BLaER1 (cell line): ENCODE data around the gene ELFN2.
A peak's percentile ranks its signal among the peaks of the same experiment; 100 is the strongest.

Experiments used
- H3K27ac ChIP-seq: shearing (Covaris generic); formaldehyde crosslinking; 2 replicates; pipeline ENCODE4 v1.8.1; 2022
- H3K27me3 ChIP-seq: shearing (Covaris generic); formaldehyde crosslinking; 2 replicates; pipeline ENCODE4 v1.8.1; 2022
- H3K36me3 ChIP-seq: shearing (Covaris generic); formaldehyde crosslinking; 2 replicates; pipeline ENCODE4 v1.8.1; 2022
- H3K4me1 ChIP-seq: shearing (Covaris generic); formaldehyde crosslinking; 2 replicates; pipeline ENCODE4 v1.8.1; 2022
- H3K4me2 ChIP-seq: shearing (Covaris generic); formaldehyde crosslinking; 2 replicates; pipeline ENCODE4 v1.8.1; 2022
- H3K4me3 ChIP-seq: shearing (Covaris generic); formaldehyde crosslinking; 2 replicates; pipeline ENCODE4 v1.8.1; 2022
- H3K9ac ChIP-seq: shearing (Covaris generic); formaldehyde crosslinking; 2 replicates; pipeline ENCODE4 v1.8.1; 2022
- H3K9me3 ChIP-seq: shearing (Covaris generic); formaldehyde crosslinking; 2 replicates; pipeline ENCODE4 v1.8.1; 2022
- H4K20me1 ChIP-seq: shearing (Covaris generic); formaldehyde crosslinking; 2 replicates; pipeline ENCODE4 v1.8.1; 2022
- Cebpa-rat ChIP-seq: shearing (Covaris generic); IDR thresholded peaks from 2 replicates; pipeline ENCODE4 v1.8.1; 2022

ELFN2 gene

DNA sequence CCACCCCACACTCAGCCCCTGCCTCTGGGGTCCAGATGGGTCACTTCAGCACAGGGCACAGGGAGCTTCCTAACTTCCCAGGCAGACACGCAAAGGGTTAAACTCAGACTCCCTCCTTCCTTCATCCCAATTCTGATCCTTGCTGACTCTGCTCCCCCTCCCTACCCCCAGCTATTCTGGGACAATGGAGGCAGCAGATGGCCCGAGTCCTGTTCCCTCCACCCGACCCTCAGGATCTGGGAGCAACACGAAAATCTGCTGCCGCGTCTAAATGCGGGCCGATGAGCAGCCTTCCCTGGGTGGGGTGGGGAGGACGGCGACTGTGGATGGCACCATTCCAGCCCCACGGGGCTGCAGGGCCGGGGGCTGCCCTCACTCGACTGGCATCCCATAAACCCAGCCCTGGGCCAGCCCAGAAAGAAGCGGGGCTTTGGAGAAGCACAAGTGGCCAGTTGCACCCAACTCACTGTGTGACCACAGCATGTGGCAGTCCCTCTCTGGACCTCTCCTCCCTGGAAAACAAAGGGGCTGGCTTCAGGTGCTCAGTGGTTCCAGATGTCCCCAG, 40.2 kb upstream of the ELFN2 start:
- peaks cover 68% of the 10 kb centered on the region for H3K36me3 ChIP-seq
- no peak overlapping the region for H3K9ac ChIP-seq
- peaks cover 100% of the 10 kb centered on the region for H4K20me1 ChIP-seq
- no peak overlapping the region for H3K4me3 ChIP-seq
- TF ChIP-seq Cebpa-rat, result no peak
- no peak overlapping the region for H3K4me2 ChIP-seq
- H3K27me3 ChIP-seq, result no peaks in the 10 kb centered on the region
- no peak overlapping the region for H3K27ac ChIP-seq
- no peaks in the 10 kb centered on the region for H3K9me3 ChIP-seq
- H3K4me1 ChIP-seq, result peaks cover 33% of the 10 kb centered on the region

DNA sequence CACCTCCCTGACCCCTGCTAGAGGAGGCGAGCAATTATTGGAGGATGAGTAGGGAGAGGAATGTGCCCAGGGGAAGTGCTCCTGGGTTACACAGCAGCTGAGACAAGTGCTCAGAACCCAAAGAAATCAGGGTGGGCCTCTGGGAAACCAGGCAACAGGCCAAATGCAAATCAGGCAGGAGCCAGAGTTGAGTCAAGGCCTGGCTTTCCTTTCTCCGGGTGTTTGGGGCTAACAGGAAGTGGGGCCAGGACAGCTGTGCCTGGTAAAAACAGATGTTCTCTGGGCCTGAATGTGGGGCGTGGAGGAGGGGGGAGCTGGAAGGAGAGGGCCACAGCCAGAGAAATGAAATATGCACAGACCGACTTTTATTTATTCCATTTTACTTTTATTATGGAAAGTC, 36.9 kb upstream of the ELFN2 start:
- Histone ChIP-seq H4K20me1 (peaks cover 79% of the 10 kb centered on the region), H3K4me3 (no peak overlapping the region), H3K4me1 (peaks cover 33% of the 10 kb centered on the region), H3K9me3 (no peaks in the 10 kb centered on the region), H3K36me3 (peaks cover 42% of the 10 kb centered on the region), H3K27me3 (no peaks in the 10 kb centered on the region), H3K4me2 (peak overlapping the region; percentile 56), H3K27ac (no peak overlapping the region), H3K9ac (no peak overlapping the region)
- no peak for TF ChIP-seq Cebpa-rat

DNA sequence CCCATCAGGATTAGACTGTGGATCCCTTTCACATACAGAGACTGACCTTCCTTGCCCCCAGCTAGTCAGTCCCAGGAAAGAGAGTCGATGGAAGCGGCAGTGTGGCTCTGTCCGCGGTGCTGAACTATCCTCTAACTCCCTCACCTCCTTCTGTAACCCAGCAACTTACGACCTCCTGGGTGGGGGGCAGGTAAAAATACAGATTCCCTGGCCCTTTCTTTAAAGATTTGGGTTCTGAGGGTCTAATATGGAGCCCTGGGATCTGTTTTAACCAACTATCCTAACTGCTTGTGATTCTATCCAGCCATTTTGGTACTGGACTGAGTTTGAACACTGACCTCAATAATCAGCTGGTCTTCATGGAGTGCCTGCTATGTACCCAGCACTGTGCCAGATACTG, 35.7 kb upstream of the ELFN2 start:
- H3K27me3 ChIP-seq, result no peaks in the 10 kb centered on the region
- H3K9ac ChIP-seq, result no peak overlapping the region
- H4K20me1 ChIP-seq, result peaks cover 67% of the 10 kb centered on the region
- no peak overlapping the region for H3K27ac ChIP-seq
- H3K4me3 ChIP-seq, result no peak overlapping the region
- peaks cover 33% of the 10 kb centered on the region for H3K4me1 ChIP-seq
- H3K4me2 ChIP-seq, result no peak overlapping the region
- TF ChIP-seq Cebpa-rat, result no peak
- no peaks in the 10 kb centered on the region for H3K9me3 ChIP-seq
- peaks cover 30% of the 10 kb centered on the region for H3K36me3 ChIP-seq

GRCh38 chr22:37462436-37462835, 35.2 kb upstream of the ELFN2 start:
- Histone ChIP-seq H3K4me3 (no peak overlapping the region), H3K9me3 (no peaks in the 10 kb centered on the region), H3K4me2 (0 out of 2 replicates have a peak overlapping the region, but pooled peaks have one; percentile 12), H3K27me3 (no peaks in the 10 kb centered on the region), H3K27ac (no peak overlapping the region), H3K36me3 (peaks cover 24% of the 10 kb centered on the region), H3K4me1 (peaks cover 33% of the 10 kb centered on the region), H3K9ac (no peak overlapping the region), H4K20me1 (peaks cover 62% of the 10 kb centered on the region)
- no peak for TF ChIP-seq Cebpa-rat

GRCh38 chr22:37461961-37462360, 34.7 kb upstream of the ELFN2 start:
- H3K9me3 ChIP-seq, result no peaks in the 10 kb centered on the region
- no peaks in the 10 kb centered on the region for H3K27me3 ChIP-seq
- peaks cover 57% of the 10 kb centered on the region for H4K20me1 ChIP-seq
- no peak for TF ChIP-seq Cebpa-rat
- peaks cover 20% of the 10 kb centered on the region for H3K36me3 ChIP-seq
- H3K4me2 ChIP-seq, result 0 out of 2 replicates have a peak overlapping the region, but pooled peaks have one; percentile 12
- H3K27ac ChIP-seq, result no peak overlapping the region
- H3K4me3 ChIP-seq, result no peak overlapping the region
- peaks cover 33% of the 10 kb centered on the region for H3K4me1 ChIP-seq
- H3K9ac ChIP-seq, result no peak overlapping the region

- Histone ChIP-seq H3K4me3 (no peak overlapping the region), H3K27me3 (no peaks in the 10 kb centered on the region), H4K20me1 (peaks cover 44% of the 10 kb centered on the region), H3K4me2 (no peak overlapping the region), H3K9ac (no peak overlapping the region), H3K27ac (no peak overlapping the region), H3K9me3 (no peaks in the 10 kb centered on the region), H3K36me3 (peaks cover 7% of the 10 kb centered on the region), H3K4me1 (peaks cover 42% of the 10 kb centered on the region)
- no peak for TF ChIP-seq Cebpa-rat
These were observed 33.4 kb upstream of the ELFN2 start for GRCh38 chr22:37460684-37461083.

- H3K27me3 ChIP-seq, result no peaks in the 10 kb centered on the region
- H3K27ac ChIP-seq, result no peak overlapping the region
- no peak overlapping the region for H3K9ac ChIP-seq
- H3K4me3 ChIP-seq, result no peak overlapping the region
- peaks cover 30% of the 10 kb centered on the region for H4K20me1 ChIP-seq
- H3K4me2 ChIP-seq, result no peak overlapping the region
- H3K9me3 ChIP-seq, result no peaks in the 10 kb centered on the region
- TF ChIP-seq Cebpa-rat, result no peak
- peaks cover 27% of the 10 kb centered on the region for H3K4me1 ChIP-seq
- no peaks in the 10 kb centered on the region for H3K36me3 ChIP-seq
These were observed 31.9 kb upstream of the ELFN2 start for GRCh38 chr22:37459206-37459605.

DNA sequence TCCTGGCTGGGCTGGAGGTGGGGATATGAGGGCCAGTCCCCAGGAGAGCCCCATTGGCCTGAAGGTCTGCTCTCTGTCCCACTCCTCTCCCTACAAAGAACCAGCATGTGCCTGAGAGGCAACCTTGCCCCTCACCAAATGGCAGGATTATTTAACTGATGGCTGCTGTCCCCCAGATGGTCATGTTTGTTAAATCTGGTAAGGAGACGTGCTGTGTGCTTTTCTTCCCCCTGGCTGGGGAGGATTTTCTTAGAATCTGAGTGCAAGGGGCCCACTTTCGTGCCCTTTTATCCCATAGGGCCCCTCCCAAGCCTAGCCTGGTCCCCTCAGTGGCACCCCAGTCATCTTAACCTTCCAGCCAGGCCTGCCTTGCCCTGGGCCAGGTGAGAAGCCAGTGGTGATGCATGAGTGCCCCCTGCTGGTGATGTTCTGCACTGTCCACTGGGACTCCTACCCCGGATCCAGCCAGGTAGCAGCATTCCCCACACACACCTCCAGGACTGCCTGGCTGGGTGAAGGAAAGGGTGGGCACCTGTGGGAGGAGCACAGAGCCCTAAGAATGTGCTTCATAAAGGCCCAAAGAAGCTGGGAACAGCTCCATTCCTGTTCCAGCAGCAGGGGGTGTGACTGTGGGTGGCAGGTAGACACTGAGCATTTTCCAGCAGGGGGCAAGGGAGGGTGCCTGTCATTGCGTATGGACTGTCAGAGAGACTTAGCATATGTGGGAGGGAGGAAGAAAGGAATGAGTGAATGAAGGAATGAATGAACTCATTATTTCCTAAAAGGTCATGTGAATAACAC, 30.0 kb upstream of the ELFN2 start:
- Histone ChIP-seq H3K4me2 (no peak overlapping the region), H3K9me3 (no peaks in the 10 kb centered on the region), H3K36me3 (no peaks in the 10 kb centered on the region), H3K4me3 (no peak overlapping the region), H3K27ac (no peak overlapping the region), H4K20me1 (peaks cover 11% of the 10 kb centered on the region), H3K4me1 (peaks cover 17% of the 10 kb centered on the region), H3K9ac (no peak overlapping the region), H3K27me3 (no peaks in the 10 kb centered on the region)
- TF ChIP-seq Cebpa-rat, result no peak

DNA sequence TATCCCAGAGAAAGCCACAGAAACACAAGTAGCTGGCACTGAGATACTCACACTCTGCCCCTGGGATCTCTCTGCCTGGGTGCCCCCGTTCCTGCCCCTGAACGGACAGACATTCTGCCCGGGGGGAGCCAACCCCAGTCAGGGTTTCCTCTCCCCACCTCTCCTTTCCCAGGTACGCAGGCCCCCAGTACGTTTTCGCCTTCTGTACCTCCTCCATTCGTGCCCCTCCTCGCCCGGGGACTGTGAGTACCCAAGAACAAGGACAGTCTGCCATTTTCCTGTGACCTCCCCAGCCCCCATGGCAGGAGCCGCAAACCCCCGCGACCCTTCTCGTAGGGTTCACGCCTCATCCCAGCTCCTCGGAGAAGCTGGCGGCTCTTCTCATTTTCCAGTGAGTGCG, 29.1 kb upstream of the ELFN2 start:
- Histone ChIP-seq H3K4me1 (peaks cover 9% of the 10 kb centered on the region; the same call in 1 of the 2 replicates), H3K36me3 (no peaks in the 10 kb centered on the region), H3K9ac (0 out of 2 replicates have a peak overlapping the region, but pooled peaks have one; percentile 24), H3K4me2 (peak overlapping the region; percentile 14; the same call in 1 of the 2 replicates), H3K27ac (no peak overlapping the region), H3K27me3 (no peaks in the 10 kb centered on the region), H3K4me3 (no peak overlapping the region), H4K20me1 (0 out of 2 replicates have a peak, but pooled peaks cover 1% of the 10 kb centered on the region), H3K9me3 (no peaks in the 10 kb centered on the region)
- TF ChIP-seq Cebpa-rat, result no peak

GRCh38 chr22:37455896-37456295, 28.6 kb upstream of the ELFN2 start:
- peak overlapping the region; percentile 14; the same call in 1 of the 2 replicates for H3K4me2 ChIP-seq
- no peaks in the 10 kb centered on the region for H3K27me3 ChIP-seq
- no peak overlapping the region for H3K4me3 ChIP-seq
- no peak overlapping the region for H3K27ac ChIP-seq
- H4K20me1 ChIP-seq, result no peaks in the 10 kb centered on the region
- no peaks in the 10 kb centered on the region for H3K36me3 ChIP-seq
- peaks cover 9% of the 10 kb centered on the region; the same call in 1 of the 2 replicates for H3K4me1 ChIP-seq
- 0 out of 2 replicates have a peak overlapping the region, but pooled peaks have one; percentile 24 for H3K9ac ChIP-seq
- no peak for TF ChIP-seq Cebpa-rat
- H3K9me3 ChIP-seq, result no peaks in the 10 kb centered on the region
